Karpas-422 (cell line): Measurements from ENCODE around the gene CCDC144A. TPM values are rescaled to one million over a fixed set of nuclear protein-coding genes. Genes with fewer than 3 reads are reported as not detected.
"Not testable (repeated sequence)": the region's sequence is repeated elsewhere in the genome, so short reads cannot be mapped to it uniquely, and the experiment has no call there.

Source experiments
- DNase-seq: peaks from one replicate; pipeline ENCODE4 v3.0.0-alpha.2; 2015
- H2AFZ ChIP-seq: fragments of 200-600 bp; sonication (generic); 2 replicates; pipeline ENCODE4 v1.6.1; 2014; ENCODE audit warnings: antibody characterized with exemption, low read length, mixed read lengths
- H3K27ac ChIP-seq: fragments of 200-600 bp; sonication (generic); 2 replicates; pipeline ENCODE4 v1.5.1; 2014; ENCODE audit warnings: mild to moderate bottlenecking, low read length, moderate library complexity
- H3K27me3 ChIP-seq: fragments of 200-600 bp; sonication (generic); 2 replicates; pipeline ENCODE4 v1.6.1; 2014; ENCODE audit warnings: low read length, mixed read lengths
- H3K36me3 ChIP-seq: fragments of 200-600 bp; sonication (generic); 2 replicates; pipeline ENCODE4 v1.6.1; 2014; ENCODE audit warnings: low read length, mixed read lengths; ENCODE audit not compliant: insufficient read depth
- H3K4me1 ChIP-seq: fragments of 200-600 bp; sonication (generic); 2 replicates; pipeline ENCODE4 v1.6.1; 2014; ENCODE audit warnings: mild to moderate bottlenecking, low read length, mixed read lengths
- H3K4me2 ChIP-seq: fragments of 200-600 bp; sonication (generic); 2 replicates; pipeline ENCODE4 v1.6.1; 2014; ENCODE audit warnings: low read length, low read depth, mild to moderate bottlenecking; ENCODE audit not compliant: poor library complexity, severe bottlenecking
- H3K4me3 ChIP-seq: fragments of 200-600 bp; sonication (generic); 2 replicates; pipeline ENCODE4 v1.5.1; 2014; ENCODE audit warnings: mild to moderate bottlenecking, antibody characterized with exemption, low read length, mixed read lengths
- H3K79me2 ChIP-seq: fragments of 200-600 bp; sonication (generic); 2 replicates; pipeline ENCODE4 v1.6.1; 2014; ENCODE audit warnings: mild to moderate bottlenecking, low read length, mixed read lengths
- H3K9ac ChIP-seq: fragments of 200-600 bp; sonication (generic); 2 replicates; pipeline ENCODE4 v1.6.0; 2014; ENCODE audit warnings: low read length
- H3K9me2 ChIP-seq: fragments of 200-600 bp; sonication (generic), shearing (Covaris generic); replicated peaks from 2 replicates; pipeline ENCODE4 v1.6.0; 2014; ENCODE audit warnings: mild to moderate bottlenecking, low read length, moderate library complexity; ENCODE audit not compliant: insufficient read depth
- H3K9me3 ChIP-seq: fragments of 300-700, 200-600 bp; sonication (generic); 2 replicates; pipeline ENCODE4 v1.6.1; 2014; ENCODE audit warnings: low read length, mixed read lengths
- H4K20me1 ChIP-seq: fragments of 200-600 bp; sonication (generic); 2 replicates; pipeline ENCODE4 v1.6.1; 2014; ENCODE audit warnings: mild to moderate bottlenecking, antibody characterized with exemption, low read length, low read depth; ENCODE audit not compliant: insufficient read depth
- small RNA-seq: library from RNA; depleted of rRNA; stranded (forward); fragments of <200 nt; gene quantifications from one replicate; pipeline ENCODE3, GENCODE V24; 2014
- total RNA-seq: library from RNA; depleted of rRNA; stranded (reverse); fragments of >200 nt; shearing (Covaris generic); gene quantifications from 2 replicates; pipeline ENCODE4 v1.2.3, GENCODE V29; 2014; ENCODE audit warnings: low replicate concordance; rRNA removed

The CCDC144A gene
- total RNA-seq, 1 experiment from 2014 or later, result not detected

GRCh38 chr17:16818821-16819683, 129.0 kb downstream of the CCDC144A start:
- no peak overlapping the region for H2AFZ ChIP-seq
- H3K27me3 ChIP-seq, result no peaks in the 10 kb centered on the region
- no peaks in the 10 kb centered on the region for H4K20me1 ChIP-seq
- H3K4me2 ChIP-seq, result no peak overlapping the region
- H3K9me3 ChIP-seq, result no peaks in the 10 kb centered on the region
- no peak for DNase-seq
- H3K4me3 ChIP-seq, result no peak overlapping the region
- H3K9ac ChIP-seq, result no peak overlapping the region
- H3K27ac ChIP-seq, result no peak overlapping the region
- no peaks in the 10 kb centered on the region for H3K36me3 ChIP-seq
- H3K9me2 ChIP-seq, result no peaks in the 10 kb centered on the region
- H3K79me2 ChIP-seq, result no peaks in the 10 kb centered on the region
- H3K4me1 ChIP-seq, result no peaks in the 10 kb centered on the region

- H3K9me2 ChIP-seq, result no peaks in the 10 kb centered on the region
- no peak overlapping the region for H2AFZ ChIP-seq
- H3K4me3 ChIP-seq, result no peak overlapping the region
- no peak overlapping the region for H3K9ac ChIP-seq
- no peak overlapping the region for H3K27ac ChIP-seq
- no peaks in the 10 kb centered on the region for H3K9me3 ChIP-seq
- no peaks in the 10 kb centered on the region for H4K20me1 ChIP-seq
- H3K4me2 ChIP-seq, result no peak overlapping the region
- DNase-seq, result no peak
- no peaks in the 10 kb centered on the region for H3K27me3 ChIP-seq
- no peaks in the 10 kb centered on the region for H3K36me3 ChIP-seq
- H3K79me2 ChIP-seq, result no peaks in the 10 kb centered on the region
- no peaks in the 10 kb centered on the region for H3K4me1 ChIP-seq
Observed at GRCh38 chr17:16820161-16820877, 130.3 kb downstream of the CCDC144A start.

GRCh38 chr17:16820979-16821543, 131.0 kb downstream of the CCDC144A start:
- Histone ChIP-seq H2AFZ (no peak overlapping the region), H3K27ac (no peak overlapping the region), H3K4me3 (no peak overlapping the region), H3K4me1 (no peaks in the 10 kb centered on the region), H3K36me3 (no peaks in the 10 kb centered on the region), H3K27me3 (no peaks in the 10 kb centered on the region), H3K9me3 (no peaks in the 10 kb centered on the region), H3K4me2 (no peak overlapping the region), H3K9me2 (no peaks in the 10 kb centered on the region), H3K9ac (no peak overlapping the region), H4K20me1 (no peaks in the 10 kb centered on the region), H3K79me2 (no peaks in the 10 kb centered on the region)
- DNase-seq, result no peak

- H3K9me2 ChIP-seq, H3K4me1 ChIP-seq, H4K20me1 ChIP-seq, H3K4me3 ChIP-seq, H3K27ac ChIP-seq, H3K36me3 ChIP-seq, H3K79me2 ChIP-seq, H2AFZ ChIP-seq, H3K9ac ChIP-seq, H3K9me3 ChIP-seq, H3K4me2 ChIP-seq, DNase-seq, H3K27me3 ChIP-seq: not testable (repeated sequence)
Observed at GRCh38 chr17:16822133-16822532, 132.1 kb downstream of the CCDC144A start.

DNA sequence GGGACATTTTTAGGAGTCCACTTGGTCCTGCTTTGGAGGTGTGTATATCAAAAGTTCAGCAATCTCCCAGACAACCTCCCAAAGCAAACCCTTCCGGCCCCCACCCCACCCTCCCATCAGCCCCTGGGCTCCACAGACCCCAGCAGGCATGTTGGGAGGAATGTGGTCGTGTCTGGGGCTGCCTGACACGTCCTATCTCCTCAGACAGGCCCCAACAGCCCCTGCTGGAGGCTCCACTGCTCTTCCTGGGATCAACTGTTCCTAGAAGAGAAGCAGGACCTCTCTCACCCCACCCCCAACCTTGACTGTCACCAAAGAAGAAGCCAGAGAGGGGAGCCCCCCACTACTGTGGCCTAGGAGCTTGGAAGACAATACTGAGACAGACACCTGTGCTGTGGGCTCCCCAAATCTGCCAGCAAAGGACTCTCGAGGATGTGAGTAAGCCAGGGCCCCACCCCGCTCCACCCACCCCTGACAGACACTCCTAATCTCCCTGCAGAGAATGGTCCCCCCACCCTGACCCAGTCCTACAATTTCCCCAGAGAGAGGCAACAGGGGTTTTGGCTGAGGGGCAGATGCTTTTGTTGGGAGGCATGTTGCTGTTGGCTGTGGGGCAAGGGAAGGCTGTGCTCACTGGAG, 133.8 kb downstream of the CCDC144A start:
- H3K36me3 ChIP-seq, H2AFZ ChIP-seq, H3K4me1 ChIP-seq, H3K9me3 ChIP-seq, DNase-seq, H3K9me2 ChIP-seq, H3K27me3 ChIP-seq, H4K20me1 ChIP-seq, H3K9ac ChIP-seq, H3K79me2 ChIP-seq, H3K4me2 ChIP-seq, H3K27ac ChIP-seq, H3K4me3 ChIP-seq: not testable (repeated sequence)

Small RNAs within 50 kb of the gene (small RNA-seq; reads per million reads assigned to genes)
- gene AC022596.1 (not detected), gene RNU6-405P (not detected)

Other genes starting within 250 kb of the CCDC144A start
- gene LRRC75A, start 198.0 kb upstream of the CCDC144A start, total RNA-seq, result 2.4 and 5.2 TPM in 2 replicates
- 0.40 and 0.41 TPM in 2 replicates for gene ZNF287, start 121.0 kb upstream of the CCDC144A start, total RNA-seq
- gene ZNF624, start 36.4 kb upstream of the CCDC144A start, total RNA-seq, result 3.8 and 4.8 TPM in 2 replicates